Fibroblast of pulmonary artery (primary cell): ENCODE results near the gene CIAO3.
A peak's percentile ranks its signal among the peaks of the same experiment; 100 is the strongest.

Experiments
- DNase-seq: peaks from one replicate; pipeline ENCODE4 v3.0.0-alpha.2; 2010; ENCODE audit warnings: low read depth
- H3K4me3 ChIP-seq: replicated peaks from 2 replicates; pipeline ENCODE4 v1.5.1; 2011; ENCODE audit warnings: low read depth, mild to moderate bottlenecking, control low read depth, low read length, moderate library complexity
- TF ChIP-seq, protein P1 (sequence below): IDR thresholded peaks from 2 replicates; pipeline ENCODE4 v1.5.1; 2011; ENCODE audit warnings: mild to moderate bottlenecking, control low read depth, low read length, inconsistent platforms; ENCODE audit errors: missing control alignments

Gene CIAO3

DNA sequence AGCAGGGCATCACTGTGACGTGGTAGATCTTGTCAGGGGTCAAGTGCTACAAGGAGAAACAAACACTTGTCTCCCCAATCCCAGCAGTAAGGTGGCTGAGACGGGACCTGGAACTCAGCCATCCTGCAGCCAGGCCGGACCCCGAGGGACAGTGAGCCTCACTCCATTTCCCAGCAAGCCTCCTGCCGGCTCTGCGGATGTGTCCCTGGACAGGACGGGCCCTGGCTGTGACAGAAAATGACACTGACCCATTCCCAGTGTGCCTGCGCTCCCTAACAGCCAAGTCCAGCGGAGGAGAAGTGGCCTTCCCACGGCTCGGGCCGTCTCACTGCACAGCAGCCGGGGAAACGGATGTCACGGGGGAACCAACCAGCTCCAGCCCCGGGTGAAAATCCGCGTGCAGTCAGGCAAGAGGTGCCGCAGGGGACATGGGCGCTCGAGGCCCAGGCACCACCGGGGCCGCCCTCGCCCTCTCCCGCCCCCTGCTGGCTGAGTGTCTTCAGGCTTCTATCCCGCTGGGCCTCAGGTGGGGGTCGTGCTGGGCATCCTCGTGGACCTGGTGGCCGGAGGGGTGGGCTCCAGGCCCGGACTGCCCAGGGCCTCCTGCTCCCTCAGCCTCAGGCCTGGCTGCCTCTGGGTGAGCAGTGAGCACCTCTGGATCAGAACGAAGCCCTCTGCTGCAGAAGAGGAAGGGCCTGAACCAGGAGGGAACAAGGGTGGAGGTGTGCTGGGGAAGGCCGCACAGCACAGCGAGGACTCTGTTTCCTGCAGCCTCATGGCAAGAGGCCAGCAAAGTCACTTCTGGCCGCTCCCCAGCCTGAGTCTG, 7.2 kb downstream of the CIAO3 start:
- TF ChIP-seq, protein P1, sequence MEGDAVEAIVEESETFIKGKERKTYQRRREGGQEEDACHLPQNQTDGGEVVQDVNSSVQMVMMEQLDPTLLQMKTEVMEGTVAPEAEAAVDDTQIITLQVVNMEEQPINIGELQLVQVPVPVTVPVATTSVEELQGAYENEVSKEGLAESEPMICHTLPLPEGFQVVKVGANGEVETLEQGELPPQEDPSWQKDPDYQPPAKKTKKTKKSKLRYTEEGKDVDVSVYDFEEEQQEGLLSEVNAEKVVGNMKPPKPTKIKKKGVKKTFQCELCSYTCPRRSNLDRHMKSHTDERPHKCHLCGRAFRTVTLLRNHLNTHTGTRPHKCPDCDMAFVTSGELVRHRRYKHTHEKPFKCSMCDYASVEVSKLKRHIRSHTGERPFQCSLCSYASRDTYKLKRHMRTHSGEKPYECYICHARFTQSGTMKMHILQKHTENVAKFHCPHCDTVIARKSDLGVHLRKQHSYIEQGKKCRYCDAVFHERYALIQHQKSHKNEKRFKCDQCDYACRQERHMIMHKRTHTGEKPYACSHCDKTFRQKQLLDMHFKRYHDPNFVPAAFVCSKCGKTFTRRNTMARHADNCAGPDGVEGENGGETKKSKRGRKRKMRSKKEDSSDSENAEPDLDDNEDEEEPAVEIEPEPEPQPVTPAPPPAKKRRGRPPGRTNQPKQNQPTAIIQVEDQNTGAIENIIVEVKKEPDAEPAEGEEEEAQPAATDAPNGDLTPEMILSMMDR: peak; percentile 12
- no peak overlapping the region for H3K4me3 ChIP-seq
- no peak for DNase-seq

DNA sequence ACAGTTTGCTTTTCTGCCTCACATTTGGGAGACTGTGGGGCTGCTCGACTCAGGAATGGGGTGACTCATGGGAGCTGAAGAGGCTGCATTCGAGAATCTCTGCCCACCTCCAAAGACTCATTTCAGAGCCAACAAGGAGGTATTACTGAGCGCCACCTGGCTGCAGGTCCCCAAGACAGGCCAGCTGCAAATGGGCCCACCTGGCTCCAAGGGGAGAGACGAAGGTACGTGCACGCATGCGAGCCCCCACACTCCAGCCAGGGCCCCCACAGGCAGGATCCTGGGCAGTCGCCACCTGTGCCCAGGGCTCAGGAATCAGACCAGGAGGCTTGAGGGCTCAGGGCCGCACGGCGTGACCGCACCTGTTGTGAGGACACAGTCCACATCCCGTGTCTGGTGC, 7.9 kb downstream of the CIAO3 start:
- DNase-seq: no peak
- TF ChIP-seq, protein P1: no peak
- no peak overlapping the region for H3K4me3 ChIP-seq

DNA sequence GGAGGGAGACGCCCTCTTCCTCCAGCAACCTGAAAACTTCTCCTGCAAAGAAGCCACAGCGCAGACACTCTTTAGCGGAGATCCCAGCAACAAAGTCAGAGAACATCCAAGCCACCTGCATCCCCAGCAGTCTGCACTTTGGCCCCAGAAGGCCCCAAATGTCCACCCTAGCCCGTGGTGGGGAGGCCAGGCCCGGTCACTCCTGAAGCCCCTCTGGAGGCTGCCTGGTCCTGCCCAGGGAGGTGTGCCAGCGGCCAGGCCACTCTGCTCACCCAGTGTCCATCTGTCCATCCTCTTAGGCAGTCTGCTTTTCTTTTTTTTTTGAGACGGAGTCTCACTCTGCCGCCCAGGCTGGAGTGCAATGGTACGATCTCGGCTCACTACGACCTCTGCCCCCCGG, 8.5 kb downstream of the CIAO3 start:
- DNase-seq: no peak
- H3K4me3 ChIP-seq: no peak overlapping the region
- TF ChIP-seq, protein P1: no peak

DNA sequence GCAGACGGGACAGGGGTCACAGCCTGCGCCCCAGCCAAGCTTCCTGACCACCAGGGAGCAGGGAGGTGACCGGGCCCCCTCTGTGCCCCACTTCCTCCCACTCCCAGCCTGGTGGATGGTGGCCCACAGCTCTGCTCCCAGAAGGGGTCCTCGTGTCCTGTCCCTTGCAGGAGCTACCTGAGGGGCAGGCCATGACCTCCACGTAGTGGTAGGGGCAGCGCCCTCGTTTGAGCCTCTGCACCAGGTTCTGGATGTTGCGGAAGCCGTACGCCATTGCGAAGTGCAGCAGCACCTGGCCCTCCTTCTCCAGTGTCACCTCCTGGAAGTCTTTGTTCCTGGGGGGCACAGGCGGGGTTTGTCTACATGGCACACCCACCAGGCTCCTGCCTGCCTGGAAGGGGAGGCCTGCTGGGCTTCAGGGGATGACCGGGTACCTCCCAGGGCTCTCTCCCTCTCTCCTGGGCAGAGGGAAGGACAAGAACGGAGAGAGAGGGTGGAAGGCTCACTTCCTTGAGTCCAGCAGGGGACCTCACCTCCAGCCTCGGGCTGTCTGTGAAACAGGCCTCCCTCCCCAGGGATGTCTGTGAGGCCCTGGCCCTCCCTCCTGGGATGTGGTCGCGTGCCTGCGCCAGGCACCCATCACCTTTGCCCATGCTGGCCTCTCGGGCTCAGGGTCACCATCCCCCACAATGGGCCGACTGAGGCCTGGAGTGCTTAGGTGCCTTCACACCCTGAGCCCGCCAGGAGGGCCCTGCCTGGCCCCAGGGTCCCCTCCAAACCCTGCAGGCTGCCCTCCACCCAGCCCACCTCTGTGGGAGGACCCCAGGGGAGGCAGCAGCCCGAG, 9.9 kb downstream of the CIAO3 start:
- TF ChIP-seq, protein P1: no peak
- H3K4me3 ChIP-seq: no peak overlapping the region
- no peak for DNase-seq

DNA sequence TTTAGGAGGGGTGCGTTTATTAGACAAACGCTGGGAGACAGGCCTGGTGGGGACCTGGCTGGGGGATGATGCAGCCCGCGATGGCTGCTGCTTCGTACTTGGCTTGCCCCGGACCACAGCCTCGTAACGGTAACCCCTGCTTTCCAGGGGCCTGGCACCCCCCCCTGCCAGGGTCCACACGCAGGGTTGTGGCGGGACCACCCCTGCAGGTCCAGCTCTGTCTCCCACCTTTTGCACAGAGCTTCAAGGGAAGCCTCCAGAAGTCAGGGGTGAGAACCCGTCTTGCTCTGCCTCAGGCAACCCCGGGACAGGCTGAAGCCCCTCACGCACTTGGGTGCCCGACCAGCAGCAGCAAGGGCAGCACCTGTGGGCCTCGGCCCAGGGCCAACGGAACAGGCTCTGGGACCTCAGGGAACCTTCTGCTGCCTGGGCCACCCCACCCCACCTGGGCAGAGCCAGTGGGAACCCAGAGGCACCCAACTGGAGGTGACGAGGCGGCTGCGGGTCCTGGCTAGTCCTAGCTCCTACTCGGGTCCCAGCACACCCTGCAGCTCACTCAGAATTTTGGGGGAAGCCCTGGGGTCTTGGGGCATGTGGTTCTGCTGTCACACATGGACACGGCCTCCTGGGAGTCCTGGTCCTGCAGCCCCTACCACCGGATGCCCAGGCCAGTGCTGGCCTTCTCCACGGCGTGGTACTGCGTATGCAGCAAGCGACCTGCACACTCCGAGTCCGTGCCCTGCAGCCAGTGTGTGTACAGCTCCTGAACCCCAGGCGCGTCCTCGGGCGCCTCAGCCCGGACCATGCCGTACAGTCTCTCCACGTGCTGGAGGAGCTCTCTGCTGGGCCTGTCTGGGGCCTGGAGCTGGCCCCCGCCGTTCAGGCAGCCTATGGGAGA, 10.8 kb downstream of the CIAO3 start:
- TF ChIP-seq, protein P1: no peak
- DNase-seq: no peak
- no peak overlapping the region for H3K4me3 ChIP-seq

DNA sequence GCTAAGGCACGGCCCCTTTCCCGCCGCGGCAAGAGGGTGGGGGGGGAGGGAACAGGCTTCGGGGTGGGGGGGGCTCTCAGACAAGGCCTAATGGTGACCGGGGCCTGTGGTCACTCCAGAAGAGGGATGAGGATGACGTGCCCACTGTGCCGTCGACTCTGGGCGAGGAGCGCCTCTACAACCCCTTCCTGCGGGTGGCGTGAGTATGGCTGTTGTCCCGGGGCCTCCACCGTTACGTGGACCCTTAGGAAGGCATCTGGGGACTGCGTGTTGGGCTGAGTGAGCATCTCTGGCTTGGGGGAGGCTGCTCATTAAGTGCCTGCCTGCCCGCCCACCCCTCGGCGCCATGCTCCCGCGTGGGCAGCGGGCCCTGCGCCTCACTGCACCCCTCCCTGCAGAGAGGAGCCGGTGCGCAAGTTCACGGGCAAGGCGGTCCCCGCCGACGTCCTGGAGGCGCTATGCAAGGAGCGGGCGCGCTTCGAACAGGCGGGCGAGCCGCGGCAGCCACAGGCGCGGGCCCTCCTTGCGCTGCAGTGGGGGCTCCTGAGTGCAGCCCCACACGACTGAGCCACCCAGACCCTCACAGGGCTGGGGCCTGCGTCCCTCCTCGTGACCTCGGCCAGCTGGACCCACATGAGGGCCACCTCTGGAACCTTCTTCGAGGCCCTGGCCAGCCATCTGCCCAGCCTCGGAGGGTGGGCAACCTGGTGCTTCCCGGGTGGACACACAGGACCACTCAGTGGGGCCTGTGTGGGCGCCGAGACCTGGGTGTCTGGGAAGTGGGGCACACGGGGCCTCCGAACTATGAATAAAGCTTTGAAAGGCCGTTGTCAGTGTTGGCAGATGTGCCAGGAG, 11.7 kb downstream of the CIAO3 start:
- no peak for DNase-seq
- TF ChIP-seq, protein P1: no peak
- no peak overlapping the region for H3K4me3 ChIP-seq
